GM23248 (cell line): ENCODE data around the gene AAGAB. TPM values are rescaled to one million over a fixed set of nuclear protein-coding genes. Genes with fewer than 3 reads are reported as not detected.
A peak's percentile ranks its signal among the peaks of the same experiment; 100 is the strongest.

Experiments
- DNase-seq: peaks from one replicate; pipeline ENCODE4 v3.0.0-alpha.2; 2015
- H2AFZ ChIP-seq: fragments of 200-600 bp; sonication (generic); 2 replicates; pipeline ENCODE4 v1.6.1; 2016; ENCODE audit warnings: antibody characterized with exemption
- H3F3A ChIP-seq: fragments of 200-600 bp; sonication (generic); 2 replicates; pipeline ENCODE4 v1.6.1; 2016; ENCODE audit warnings: mild to moderate bottlenecking, antibody characterized with exemption, mixed run types; ENCODE audit not compliant: insufficient read depth
- H3K27ac ChIP-seq: fragments of 200-600 bp; sonication (generic); 2 replicates; pipeline ENCODE4 v1.5.1; 2016; ENCODE audit warnings: mild to moderate bottlenecking
- H3K27me3 ChIP-seq: fragments of 200-600 bp; sonication (generic); replicated peaks from 2 replicates; pipeline ENCODE4 v1.6.1; 2016; ENCODE audit warnings: mild to moderate bottlenecking; ENCODE audit not compliant: insufficient read depth
- H3K36me3 ChIP-seq: fragments of 200-600 bp; sonication (generic); 2 replicates; pipeline ENCODE4 v1.6.1; 2016; ENCODE audit warnings: low read depth, mild to moderate bottlenecking
- H3K4me1 ChIP-seq: fragments of 200-600 bp; sonication (generic); 2 replicates; pipeline ENCODE4 v1.6.1; 2016; ENCODE audit warnings: mild to moderate bottlenecking; ENCODE audit not compliant: insufficient read depth
- H3K4me2 ChIP-seq: fragments of 200-600 bp; sonication (generic); one replicate; pipeline ENCODE4 v1.6.1; 2016; ENCODE audit warnings: mild to moderate bottlenecking; ENCODE audit not compliant: unreplicated experiment
- H3K4me3 ChIP-seq: fragments of 200-600 bp; sonication (generic); 2 replicates; pipeline ENCODE4 v1.5.1; 2016; ENCODE audit warnings: mild to moderate bottlenecking
- H3K79me2 ChIP-seq: fragments of 200-600 bp; sonication (generic); 2 replicates; pipeline ENCODE4 v1.6.1; 2016; ENCODE audit warnings: mild to moderate bottlenecking; ENCODE audit not compliant: insufficient read depth
- H3K9ac ChIP-seq: fragments of 200-600 bp; sonication (generic); 2 replicates; pipeline ENCODE4 v1.6.1; 2016; ENCODE audit warnings: mild to moderate bottlenecking
- H3K9me2 ChIP-seq: fragments of 200-600 bp; sonication (generic); 2 replicates; pipeline ENCODE4 v1.6.1; 2016; ENCODE audit warnings: mixed run types, mild to moderate bottlenecking, moderate library complexity; ENCODE audit not compliant: insufficient read depth
- H3K9me3 ChIP-seq: fragments of 200-600 bp; sonication (generic); one replicate; pipeline ENCODE4 v1.6.1; 2017; ENCODE audit warnings: low read depth
- H4K20me1 ChIP-seq: fragments of 200-600 bp; sonication (generic); 2 replicates; pipeline ENCODE4 v1.6.0; 2016; ENCODE audit not compliant: insufficient read depth
- EZH2 ChIP-seq: fragments of 200-600 bp; sonication (generic); IDR thresholded peaks from 2 replicates; pipeline ENCODE4 v1.6.1; 2018; ENCODE audit warnings: antibody characterized with exemption, mild to moderate bottlenecking; ENCODE audit not compliant: insufficient read depth, poor library complexity, severe bottlenecking
- EZH2phosphoT487 ChIP-seq: fragments of 200-600 bp; sonication (generic); IDR thresholded peaks from 2 replicates; pipeline ENCODE4 v1.6.1; 2018; ENCODE audit warnings: antibody characterized with exemption, moderate library complexity, mild to moderate bottlenecking, low read depth; ENCODE audit not compliant: insufficient read depth
- WGBS, 2 experiments: methylation state at CpG; one replicate each; pipeline ENCODE4 v1.1.6; 2015 to 2017; ENCODE audit warnings: low lambda C conversion rate in 2 of 2, low coverage in 1 of 2; ENCODE audit errors: missing lambda C conversion rate in 2 of 2; 5-methylcytosine and 5-hydroxymethylcytosine counted together
- in situ Hi-C: fragments of 300-500 bp; cut with MboI; formaldehyde crosslinking; loops from 2 replicates; pipeline ENCODE4 v1.15.0; 2020
- polyA plus RNA-seq: library from polyadenylated mRNA; unstranded; fragments of >200 nt; fragmentation: Nextera tagmentation; extraction: Ambion mirVana; gene quantifications from 2 replicates; pipeline ENCODE4 v1.2.1, GENCODE V29; 2016
- total RNA-seq: library from RNA; depleted of rRNA; stranded (reverse); fragments of >200 nt; shearing (Covaris generic); gene quantifications from 2 replicates; pipeline ENCODE4 v1.2.3, GENCODE V29; 2014

The AAGAB gene
- total and polyA plus RNA-seq, 2 experiments from 2014 or later, result 40.9 to 43.3 TPM

- Histone ChIP-seq H3K4me3 (no peak overlapping the region), H4K20me1 (no peaks in the 10 kb centered on the region), H3K27me3 (no peaks in the 10 kb centered on the region), H3K9ac (0 out of 2 replicates have a peak overlapping the region, but pooled peaks have one; percentile 16), H3K4me1 (peaks cover 51% of the 10 kb centered on the region), H3F3A (peaks cover 53% of the 10 kb centered on the region), H3K9me3 (no peaks in the 10 kb centered on the region), H3K27ac (no peak overlapping the region), H3K79me2 (peaks cover 50% of the 10 kb centered on the region), H3K4me2 (no peak overlapping the region), H3K9me2 (no peaks in the 10 kb centered on the region), H3K36me3 (peaks cover 35% of the 10 kb centered on the region; the same call in 1 of the 2 replicates), H2AFZ (no peak overlapping the region)
- 87 to 88% methylated on average over 9 of the region's 9 CpGs for WGBS, 2 experiments
- peak; percentile 65 for DNase-seq
- in situ Hi-C loops, result no loop called here
- TF ChIP-seq EZH2phosphoT487 (no peak), EZH2 (no peak)
These were observed 79.4 kb downstream of the AAGAB start for GRCh38 chr15:67174864-67175573.

- Histone ChIP-seq H4K20me1 (no peaks in the 10 kb centered on the region), H3K36me3 (peaks cover 35% of the 10 kb centered on the region; the same call in 1 of the 2 replicates), H3K9me3 (no peaks in the 10 kb centered on the region), H3K9ac (no peak overlapping the region), H3K27me3 (no peaks in the 10 kb centered on the region), H3K4me3 (no peak overlapping the region), H3K4me2 (no peak overlapping the region), H2AFZ (no peak overlapping the region), H3K79me2 (peaks cover 50% of the 10 kb centered on the region), H3K27ac (no peak overlapping the region), H3F3A (peaks cover 48% of the 10 kb centered on the region), H3K9me2 (no peaks in the 10 kb centered on the region), H3K4me1 (peaks cover 49% of the 10 kb centered on the region)
- DNase-seq, result no peak
- in situ Hi-C loops, result no loop called here
- 96 to 98% methylated on average over 3 of the region's 3 CpGs for WGBS, 2 experiments
- TF ChIP-seq EZH2phosphoT487 (no peak), EZH2 (no peak)
These were observed 80.0 kb downstream of the AAGAB start for GRCh38 chr15:67174446-67174845.

GRCh38 chr15:67173786-67174185, 80.7 kb downstream of the AAGAB start:
- peaks cover 40% of the 10 kb centered on the region; the same call in 1 of the 2 replicates for H3K36me3 ChIP-seq
- no peak for TF ChIP-seq EZH2phosphoT487
- TF ChIP-seq EZH2, result no peak
- H3K27me3 ChIP-seq, result no peaks in the 10 kb centered on the region
- 89 to 91% methylated on average over 8 of the region's 8 CpGs for WGBS, 2 experiments
- in situ Hi-C loops, result no loop called here
- peaks cover 42% of the 10 kb centered on the region for H3K4me1 ChIP-seq
- no peaks in the 10 kb centered on the region for H4K20me1 ChIP-seq
- H3K9me3 ChIP-seq, result no peaks in the 10 kb centered on the region
- peaks cover 50% of the 10 kb centered on the region for H3K79me2 ChIP-seq
- peaks cover 43% of the 10 kb centered on the region for H3F3A ChIP-seq
- H3K27ac ChIP-seq, result no peak overlapping the region
- no peak overlapping the region for H3K4me3 ChIP-seq
- no peak overlapping the region for H2AFZ ChIP-seq
- no peaks in the 10 kb centered on the region for H3K9me2 ChIP-seq
- DNase-seq, result no peak
- no peak overlapping the region for H3K4me2 ChIP-seq
- H3K9ac ChIP-seq, result no peak overlapping the region

- Histone ChIP-seq H3K4me3 (no peak overlapping the region), H4K20me1 (no peaks in the 10 kb centered on the region), H3F3A (peaks cover 38% of the 10 kb centered on the region), H3K36me3 (peaks cover 47% of the 10 kb centered on the region; the same call in 1 of the 2 replicates), H3K27me3 (no peaks in the 10 kb centered on the region), H3K4me1 (peaks cover 36% of the 10 kb centered on the region), H3K79me2 (peaks cover 50% of the 10 kb centered on the region), H3K9me2 (no peaks in the 10 kb centered on the region), H3K4me2 (no peak overlapping the region), H3K27ac (no peak overlapping the region), H2AFZ (no peak overlapping the region), H3K9me3 (no peaks in the 10 kb centered on the region), H3K9ac (no peak overlapping the region)
- in situ Hi-C loops, result no loop called here
- 95 to 96% methylated on average over 7 to 8 of the region's 8 CpGs for WGBS, 2 experiments
- DNase-seq, result no peak
- TF ChIP-seq EZH2phosphoT487, result no peak
- no peak for TF ChIP-seq EZH2
These were observed 81.5 kb downstream of the AAGAB start for GRCh38 chr15:67173005-67173404.
